Measurements from ENCODE around the gene ABCG1.

ABCG1 gene

GRCh38 chr21:42191696-42192595, 27.0 kb upstream of the ABCG1 start:
- H3K27me3 ChIP-seq (ENCODE audit: control insufficient read depth in 1 of 2, insufficient read depth in 2 of 2, low read length in 2 of 2): no peaks in the 10 kb centered on the region
- no peaks in the 10 kb centered on the region for H3K9me3 ChIP-seq (ENCODE audit: control insufficient read depth in 1 of 2, low read length in 2 of 2)
- H3K4me1 ChIP-seq (ENCODE audit: control insufficient read depth in 1 of 2, insufficient read depth in 2 of 2, low read length in 2 of 2): peaks cover 22 to 26% of the 10 kb centered on the region in 2 donors
- H3K27ac ChIP-seq (ENCODE audit: low read depth, low read length): no peak overlapping the region
- H3K4me3 ChIP-seq (ENCODE audit: low read depth in 1 of 2, low read length in 2 of 2): no peak overlapping the region
- no peaks in the 10 kb centered on the region for H3K36me3 ChIP-seq (ENCODE audit: control insufficient read depth in 1 of 2, insufficient read depth in 2 of 2, low read length in 2 of 2)
- no peak overlapping the region for H3K9ac ChIP-seq (ENCODE audit: low read depth in 1 of 2, low read length in 2 of 2)

- H3K27ac ChIP-seq (ENCODE audit: low read depth, low read length): no peak overlapping the region
- no peaks in the 10 kb centered on the region for H3K36me3 ChIP-seq (ENCODE audit: control insufficient read depth in 1 of 2, insufficient read depth in 2 of 2, low read length in 2 of 2)
- H3K27me3 ChIP-seq (ENCODE audit: control insufficient read depth in 1 of 2, insufficient read depth in 2 of 2, low read length in 2 of 2): no peaks in the 10 kb centered on the region
- peaks cover 9 to 16% of the 10 kb centered on the region in 2 donors for H3K4me1 ChIP-seq (ENCODE audit: control insufficient read depth in 1 of 2, insufficient read depth in 2 of 2, low read length in 2 of 2)
- H3K4me3 ChIP-seq (ENCODE audit: low read depth in 1 of 2, low read length in 2 of 2): no peak overlapping the region
- H3K9ac ChIP-seq (ENCODE audit: low read depth in 1 of 2, low read length in 2 of 2): no peak overlapping the region
- no peaks in the 10 kb centered on the region for H3K9me3 ChIP-seq (ENCODE audit: control insufficient read depth in 1 of 2, low read length in 2 of 2)
Observed at GRCh38 chr21:42193131-42193671, 25.7 kb upstream of the ABCG1 start.

GRCh38 chr21:42193721-42194120, 25.2 kb upstream of the ABCG1 start:
- no peaks in the 10 kb centered on the region for H3K36me3 ChIP-seq (ENCODE audit: control insufficient read depth in 1 of 2, insufficient read depth in 2 of 2, low read length in 2 of 2)

GRCh38 chr21:42194863-42195262, 24.1 kb upstream of the ABCG1 start:
- Histone ChIP-seq H3K27me3 (ENCODE audit: control insufficient read depth in 1 of 2, insufficient read depth in 2 of 2, low read length in 2 of 2) (no peaks in the 10 kb centered on the region), H3K9me3 (ENCODE audit: control insufficient read depth in 1 of 2, low read length in 2 of 2) (no peaks in the 10 kb centered on the region), H3K9ac (ENCODE audit: low read depth in 1 of 2, low read length in 2 of 2) (no peak overlapping the region)

More at GRCh38 chr21:42193721-42194120, 25.2 kb upstream of the ABCG1 start:
- H3K4me3 ChIP-seq (ENCODE audit: low read depth in 1 of 2, low read length in 2 of 2): no peak overlapping the region
- no peak overlapping the region for H3K27ac ChIP-seq (ENCODE audit: low read depth, low read length)
- H3K9ac ChIP-seq (ENCODE audit: low read depth in 1 of 2, low read length in 2 of 2): no peak overlapping the region
- no peaks in the 10 kb centered on the region for H3K27me3 ChIP-seq (ENCODE audit: control insufficient read depth in 1 of 2, insufficient read depth in 2 of 2, low read length in 2 of 2)
- peaks cover 6 to 18% of the 10 kb centered on the region in 2 donors for H3K4me1 ChIP-seq (ENCODE audit: control insufficient read depth in 1 of 2, insufficient read depth in 2 of 2, low read length in 2 of 2)
- H3K9me3 ChIP-seq (ENCODE audit: control insufficient read depth in 1 of 2, low read length in 2 of 2): no peaks in the 10 kb centered on the region

GRCh38 chr21:42195378-42196031, 23.4 kb upstream of the ABCG1 start:
- Histone ChIP-seq H3K4me1 (ENCODE audit: control insufficient read depth in 1 of 2, insufficient read depth in 2 of 2, low read length in 2 of 2) (peaks cover 12 to 28% of the 10 kb centered on the region in 2 donors), H3K9ac (ENCODE audit: low read depth in 1 of 2, low read length in 2 of 2) (no peak overlapping the region), H3K27me3 (ENCODE audit: control insufficient read depth in 1 of 2, insufficient read depth in 2 of 2, low read length in 2 of 2) (no peaks in the 10 kb centered on the region), H3K36me3 (ENCODE audit: control insufficient read depth in 1 of 2, insufficient read depth in 2 of 2, low read length in 2 of 2) (no peaks in the 10 kb centered on the region), H3K4me3 (ENCODE audit: low read depth in 1 of 2, low read length in 2 of 2) (no peak overlapping the region), H3K9me3 (ENCODE audit: control insufficient read depth in 1 of 2, low read length in 2 of 2) (no peaks in the 10 kb centered on the region), H3K27ac (ENCODE audit: low read depth, low read length) (no peak overlapping the region)

More at GRCh38 chr21:42194863-42195262, 24.1 kb upstream of the ABCG1 start:
- H3K4me1 ChIP-seq (ENCODE audit: control insufficient read depth in 1 of 2, insufficient read depth in 2 of 2, low read length in 2 of 2): peaks cover 12 to 25% of the 10 kb centered on the region in 2 donors
- H3K27ac ChIP-seq (ENCODE audit: low read depth, low read length): no peak overlapping the region
- H3K4me3 ChIP-seq (ENCODE audit: low read depth in 1 of 2, low read length in 2 of 2): no peak overlapping the region
- no peaks in the 10 kb centered on the region for H3K36me3 ChIP-seq (ENCODE audit: control insufficient read depth in 1 of 2, insufficient read depth in 2 of 2, low read length in 2 of 2)

GRCh38 chr21:42198929-42199867, 19.7 kb upstream of the ABCG1 start:
- H3K4me1 ChIP-seq (ENCODE audit: control insufficient read depth in 1 of 2, insufficient read depth in 2 of 2, low read length in 2 of 2): peaks cover 19 to 21% of the 10 kb centered on the region in 2 donors
- no peaks in the 10 kb centered on the region for H3K27me3 ChIP-seq (ENCODE audit: control insufficient read depth in 1 of 2, insufficient read depth in 2 of 2, low read length in 2 of 2)
- H3K9ac ChIP-seq (ENCODE audit: low read depth in 1 of 2, low read length in 2 of 2): no peak overlapping the region
- no peaks in the 10 kb centered on the region for H3K9me3 ChIP-seq (ENCODE audit: control insufficient read depth in 1 of 2, low read length in 2 of 2)
- no peaks in the 10 kb centered on the region for H3K36me3 ChIP-seq (ENCODE audit: control insufficient read depth in 1 of 2, insufficient read depth in 2 of 2, low read length in 2 of 2)
- no peak overlapping the region for H3K27ac ChIP-seq (ENCODE audit: low read depth, low read length)
- H3K4me3 ChIP-seq (ENCODE audit: low read depth in 1 of 2, low read length in 2 of 2): no peak overlapping the region

- Histone ChIP-seq H3K4me1 (ENCODE audit: control insufficient read depth in 1 of 2, insufficient read depth in 2 of 2, low read length in 2 of 2) (peaks cover 16 to 19% of the 10 kb centered on the region in 2 donors), H3K36me3 (ENCODE audit: control insufficient read depth in 1 of 2, insufficient read depth in 2 of 2, low read length in 2 of 2) (no peaks in the 10 kb centered on the region)
Observed at GRCh38 chr21:42199868-42200463, 19.0 kb upstream of the ABCG1 start.

GRCh38 chr21:42200906-42201614, 17.9 kb upstream of the ABCG1 start:
- Histone ChIP-seq H3K4me1 (ENCODE audit: control insufficient read depth in 1 of 2, insufficient read depth in 2 of 2, low read length in 2 of 2) (peaks cover 16 to 19% of the 10 kb centered on the region in 2 donors), H3K4me3 (ENCODE audit: low read depth in 1 of 2, low read length in 2 of 2) (no peak overlapping the region), H3K27me3 (ENCODE audit: control insufficient read depth in 1 of 2, insufficient read depth in 2 of 2, low read length in 2 of 2) (no peaks in the 10 kb centered on the region), H3K9me3 (ENCODE audit: control insufficient read depth in 1 of 2, low read length in 2 of 2) (no peaks in the 10 kb centered on the region), H3K36me3 (ENCODE audit: control insufficient read depth in 1 of 2, insufficient read depth in 2 of 2, low read length in 2 of 2) (no peaks in the 10 kb centered on the region), H3K9ac (ENCODE audit: low read depth in 1 of 2, low read length in 2 of 2) (no peak overlapping the region), H3K27ac (ENCODE audit: low read depth, low read length) (no peak overlapping the region)

More at GRCh38 chr21:42199868-42200463, 19.0 kb upstream of the ABCG1 start:
- no peak overlapping the region for H3K4me3 ChIP-seq (ENCODE audit: low read depth in 1 of 2, low read length in 2 of 2)
- H3K27me3 ChIP-seq (ENCODE audit: control insufficient read depth in 1 of 2, insufficient read depth in 2 of 2, low read length in 2 of 2): no peaks in the 10 kb centered on the region
- H3K9me3 ChIP-seq (ENCODE audit: control insufficient read depth in 1 of 2, low read length in 2 of 2): no peaks in the 10 kb centered on the region
- H3K27ac ChIP-seq (ENCODE audit: low read depth, low read length): no peak overlapping the region
- H3K9ac ChIP-seq (ENCODE audit: low read depth in 1 of 2, low read length in 2 of 2): no peak overlapping the region

GRCh38 chr21:42201615-42202161, 17.3 kb upstream of the ABCG1 start:
- H3K9me3 ChIP-seq (ENCODE audit: control insufficient read depth in 1 of 2, low read length in 2 of 2): no peaks in the 10 kb centered on the region
- H3K9ac ChIP-seq (ENCODE audit: low read depth in 1 of 2, low read length in 2 of 2): no peak overlapping the region
- no peak overlapping the region for H3K4me3 ChIP-seq (ENCODE audit: low read depth in 1 of 2, low read length in 2 of 2)
- no peaks in the 10 kb centered on the region for H3K36me3 ChIP-seq (ENCODE audit: control insufficient read depth in 1 of 2, insufficient read depth in 2 of 2, low read length in 2 of 2)
- H3K4me1 ChIP-seq (ENCODE audit: control insufficient read depth in 1 of 2, insufficient read depth in 2 of 2, low read length in 2 of 2): peaks cover 16 to 19% of the 10 kb centered on the region in 2 donors
- H3K27ac ChIP-seq (ENCODE audit: low read depth, low read length): no peak overlapping the region
- no peaks in the 10 kb centered on the region for H3K27me3 ChIP-seq (ENCODE audit: control insufficient read depth in 1 of 2, insufficient read depth in 2 of 2, low read length in 2 of 2)

Data from duodenal mucosa (tissue), 2 donors.